Raji (cell line): ENCODE measurements around the gene MT2A.

Experiments
- POLR2A ChIP-seq: IDR thresholded peaks from 2 replicates; pipeline ENCODE4 v1.6.1; 2011; ENCODE audit warnings: low read depth, low read length, control low read depth; ENCODE audit not compliant: insufficient read depth

MT2A gene

DNA sequence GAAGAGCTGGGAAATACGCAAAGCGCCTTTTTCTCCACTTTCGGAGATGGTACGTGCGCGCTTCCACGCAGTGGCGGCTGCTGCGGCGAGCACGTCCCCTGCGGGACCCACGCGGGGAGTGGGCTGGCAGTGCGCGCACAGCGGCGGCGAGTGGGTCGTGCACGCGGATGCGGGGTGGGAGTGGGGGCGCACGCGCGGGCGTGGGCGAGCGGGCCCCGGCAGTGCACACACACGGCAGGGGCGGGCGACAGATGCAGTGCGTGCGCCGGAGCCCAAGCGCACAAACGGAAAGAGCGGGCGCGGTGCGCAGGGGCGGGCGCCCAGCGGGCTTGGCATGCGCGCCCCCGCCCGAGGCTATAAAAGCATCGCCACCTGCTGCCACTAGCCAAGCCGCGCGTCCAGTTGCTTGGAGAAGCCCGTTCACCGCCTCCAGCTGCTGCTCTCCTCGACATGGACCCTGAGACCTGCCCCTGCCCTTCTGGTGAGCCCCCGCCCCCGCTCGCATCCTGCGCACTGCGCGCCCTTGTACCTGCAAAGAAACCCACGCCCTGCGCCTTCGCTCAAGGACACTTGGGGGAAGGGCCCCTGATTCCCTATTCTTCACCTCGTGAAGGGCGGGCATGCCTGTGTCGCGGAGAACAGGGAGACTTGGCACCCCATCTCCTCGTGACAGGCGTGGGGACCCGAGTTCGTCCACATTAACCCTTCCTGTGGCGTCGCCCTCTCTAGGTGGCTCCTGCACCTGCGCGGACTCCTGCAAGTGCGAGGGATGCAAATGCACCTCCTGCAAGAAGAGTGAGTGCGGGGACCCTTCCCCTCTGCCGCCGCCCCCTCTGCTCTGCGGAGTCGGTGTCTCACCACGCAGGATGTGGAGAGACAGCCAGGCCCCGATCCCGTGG, 19.0 kb upstream of the MT2A start, which contains the start of gene MT3:
Gene MT3, plus strand, starts transcription at position 388 of the 899 bp plus-strand sequence. Its CDS starts 63 bp downstream, at position 451.
- TF ChIP-seq POLR2A, result no peak

GRCh38 chr16:56591377-56592060, 16.9 kb upstream of the MT2A start:
- TF ChIP-seq POLR2A, result no peak

DNA sequence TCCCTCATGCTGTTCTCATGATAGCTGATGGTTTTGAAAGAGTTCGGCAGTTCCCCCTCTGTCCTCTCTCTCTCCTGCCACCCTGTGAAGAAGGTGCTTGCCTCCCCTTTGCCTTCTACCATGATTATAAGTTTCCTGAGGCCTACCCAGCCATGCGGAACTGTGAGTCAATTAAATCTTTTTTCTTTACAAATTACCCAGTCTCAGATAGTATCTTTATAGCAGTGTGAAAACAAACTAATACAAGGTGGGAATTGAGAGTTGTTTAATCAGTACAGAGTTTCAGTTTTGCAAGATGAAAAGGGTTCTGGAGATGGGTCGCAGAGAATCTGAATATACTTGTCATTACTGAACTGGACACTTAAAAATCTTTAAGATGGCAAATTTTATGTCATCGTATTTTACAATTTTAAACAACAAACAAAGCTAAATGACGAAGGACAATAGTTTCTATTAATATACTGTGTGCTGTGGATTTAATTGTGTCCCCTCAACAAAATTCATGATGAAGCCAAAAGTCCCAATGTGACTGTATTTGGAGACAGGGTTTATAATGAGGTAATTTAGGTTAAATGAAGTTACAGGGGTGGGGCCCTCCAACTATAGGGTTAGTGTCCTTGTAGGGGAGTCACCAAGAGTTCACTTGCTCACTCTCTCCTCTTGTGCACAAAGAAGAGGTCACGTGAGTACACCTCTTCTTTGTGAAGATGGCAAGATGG, 14.7 kb upstream of the MT2A start:
- TF ChIP-seq POLR2A, result no peak

DNA sequence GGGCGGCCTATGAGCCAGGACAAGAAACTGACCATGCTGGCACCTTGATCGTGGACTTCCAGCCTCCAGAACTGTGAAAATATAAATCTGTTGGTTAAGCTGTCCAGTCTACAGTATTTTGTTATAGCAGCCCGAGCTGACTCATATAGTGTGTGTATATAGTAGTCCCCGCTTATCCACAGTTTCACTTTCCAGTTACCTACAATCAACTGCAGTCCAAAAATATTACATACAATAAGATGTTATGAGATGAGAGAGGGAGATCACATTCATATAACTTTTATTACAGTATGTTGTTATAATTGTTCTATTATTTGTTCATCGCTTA, 14.1 kb upstream of the MT2A start:
- no peak for TF ChIP-seq POLR2A

DNA sequence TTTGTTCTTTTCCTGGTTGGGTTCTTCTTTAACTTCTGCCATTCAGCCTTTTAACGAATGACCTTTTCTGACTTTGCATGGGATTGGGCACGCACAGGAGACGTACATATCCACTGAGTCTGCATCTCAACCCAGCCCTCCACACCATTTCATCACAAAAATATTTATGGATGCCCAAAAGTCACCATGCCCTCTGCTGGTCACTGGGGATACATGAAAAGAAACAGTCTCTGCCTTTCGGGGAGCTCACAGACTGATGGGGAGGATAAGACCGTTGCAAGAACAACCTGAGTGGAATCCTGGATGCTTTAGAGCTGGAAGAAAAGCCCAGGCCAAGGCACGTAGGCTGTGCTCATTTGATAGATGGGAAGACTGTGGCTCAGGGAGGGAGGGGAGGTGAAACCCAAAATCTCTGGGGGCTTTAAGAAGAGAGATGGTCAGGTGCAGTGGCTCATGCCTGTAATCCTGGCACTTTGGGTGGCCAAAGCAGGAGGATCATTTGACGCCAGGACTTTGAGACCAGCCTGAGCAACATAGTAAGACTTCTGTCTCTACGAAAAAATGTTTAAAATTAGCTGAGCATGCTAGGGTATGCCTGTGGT, 7.9 kb upstream of the MT2A start:
- no peak for TF ChIP-seq POLR2A

DNA sequence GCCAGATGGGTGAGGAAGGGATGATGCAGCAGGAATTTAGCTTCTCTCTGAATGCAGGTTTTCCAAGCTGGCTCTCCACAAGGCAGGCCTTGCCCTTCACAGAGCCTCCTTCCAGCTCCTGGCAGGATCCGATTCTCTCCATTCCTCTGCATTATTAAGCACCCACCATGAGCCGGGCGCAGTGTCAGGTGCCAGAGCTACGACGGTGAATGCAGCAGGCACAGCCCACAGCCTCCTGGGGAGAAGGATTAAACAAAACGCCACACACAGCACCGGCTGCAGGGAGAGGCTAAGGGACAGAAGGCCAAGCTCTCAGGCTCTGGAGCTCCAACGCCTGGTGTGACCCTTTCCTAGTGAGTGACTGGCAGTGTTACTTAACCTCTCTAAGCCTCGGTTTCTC, 7.1 kb upstream of the MT2A start:
- TF ChIP-seq POLR2A, result no peak

- no peak for TF ChIP-seq POLR2A
Measured at GRCh38 chr16:56603589-56603988, 4.8 kb upstream of the MT2A start.

DNA sequence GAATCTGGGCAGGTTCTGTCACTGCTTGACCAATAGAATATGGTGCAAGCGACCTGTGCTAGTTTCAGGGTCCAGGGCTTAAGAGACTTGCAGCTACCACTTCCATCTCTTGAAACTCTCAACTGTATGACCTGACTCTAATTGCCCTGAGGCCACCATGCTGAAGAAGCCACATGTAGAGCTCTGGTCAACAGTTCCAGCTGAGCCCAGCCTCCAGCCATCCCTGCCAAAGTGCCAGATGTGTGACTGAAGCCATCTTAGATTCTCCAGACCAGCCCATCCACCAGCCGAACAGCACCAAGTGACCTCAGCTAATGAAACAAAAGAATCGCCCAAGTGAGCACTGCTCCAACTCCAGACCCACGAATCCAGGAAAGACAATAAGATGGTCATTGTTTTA, 3.4 kb upstream of the MT2A start:
- no peak for TF ChIP-seq POLR2A

GRCh38 chr16:56605475-56605874, 2.9 kb upstream of the MT2A start:
- TF ChIP-seq POLR2A, result no peak

DNA sequence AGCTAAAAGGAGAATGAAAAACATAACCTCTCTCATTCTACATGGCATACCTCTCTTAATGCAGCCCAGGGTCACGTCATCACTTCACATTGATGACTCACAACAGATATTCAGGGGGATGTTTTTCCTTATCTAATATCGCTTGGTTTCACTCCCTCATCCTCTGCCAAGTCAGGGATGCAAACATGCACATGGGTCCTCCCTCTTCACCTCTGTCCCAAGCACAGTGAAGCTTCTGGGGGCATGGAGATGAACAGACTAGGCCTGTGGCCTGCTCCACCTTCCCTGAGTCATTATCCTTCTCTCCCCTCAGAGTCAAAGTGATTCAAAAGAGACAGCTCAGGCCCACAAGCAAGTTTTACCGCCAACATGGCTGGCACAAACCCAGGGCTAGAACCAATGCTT, 2.3 kb upstream of the MT2A start:
- no peak for TF ChIP-seq POLR2A

GRCh38 chr16:56606476-56607108, 1.8 kb upstream of the MT2A start:
- no peak for TF ChIP-seq POLR2A

- TF ChIP-seq POLR2A, result no peak
Measured at GRCh38 chr16:56607109-56607618, 1.2 kb upstream of the MT2A start.

GRCh38 chr16:56607675-56608042, 725 bp upstream of the MT2A start:
- TF ChIP-seq POLR2A, result no peak

- no peak for TF ChIP-seq POLR2A
Measured at GRCh38 chr16:56608876-56609462, 585 bp downstream of the MT2A start.
